SH-SY5Y (cell line): Measurements from ENCODE around the gene MYCN.
A peak's percentile ranks its signal among the peaks of the same experiment; 100 is the strongest.

Experiments used
- GATA2 ChIP-seq: IDR thresholded peaks from 2 replicates; pipeline ENCODE4 v1.6.1; 2011; ENCODE audit warnings: mild to moderate bottlenecking, low read depth, low read length
- GATA3 ChIP-seq: IDR thresholded peaks from 2 replicates; pipeline ENCODE4 v1.6.1; 2011; ENCODE audit warnings: low read depth, mild to moderate bottlenecking, low read length, moderate library complexity

MYCN gene

GRCh38 chr2:15939854-15940660 lies at the start of gene MYCN:
MYCN (plus strand) TSS chr2:15940550; CDS start chr2:15942065, 1,515 bp downstream.
- no peak for TF ChIP-seq GATA2
- TF ChIP-seq GATA3 = no peak

GRCh38 chr2:15890936-15891905 lies 49.1 kb upstream of the MYCN start:
- TF ChIP-seq GATA3 (no peak), GATA2 (peak; percentile 46; the same call in 1 of the 2 replicates)

- TF ChIP-seq GATA3 (no peak), GATA2 (no peak)
Measured at GRCh38 chr2:15892151-15892880, 48.0 kb upstream of the MYCN start.

- TF ChIP-seq GATA2 (no peak), GATA3 (no peak)
Measured at GRCh38 chr2:15893085-15893484, 47.3 kb upstream of the MYCN start.

- no peak for TF ChIP-seq GATA2
- TF ChIP-seq GATA3 = no peak
Measured at GRCh38 chr2:15893689-15894480, 46.5 kb upstream of the MYCN start.

GRCh38 chr2:15894481-15895144 lies 45.7 kb upstream of the MYCN start:
- TF ChIP-seq GATA3 (no peak), GATA2 (no peak)

- TF ChIP-seq GATA2 (no peak), GATA3 (no peak)
Measured at GRCh38 chr2:15895615-15896469, 44.5 kb upstream of the MYCN start.

- TF ChIP-seq GATA2 = no peak
- no peak for TF ChIP-seq GATA3
Measured at GRCh38 chr2:15896859-15897258, 43.5 kb upstream of the MYCN start.

GRCh38 chr2:15897431-15898098 lies 42.8 kb upstream of the MYCN start:
- no peak for TF ChIP-seq GATA3
- TF ChIP-seq GATA2 = no peak

GRCh38 chr2:15899327-15899612 lies 41.1 kb upstream of the MYCN start:
- no peak for TF ChIP-seq GATA3
- no peak for TF ChIP-seq GATA2

- TF ChIP-seq GATA2 (no peak), GATA3 (no peak)
Measured at GRCh38 chr2:15899751-15900493, 40.4 kb upstream of the MYCN start.
